HG02852 (cell line): ENCODE results near the gene RAP1GAP.
"Not testable (repeated sequence)": the region's sequence is repeated elsewhere in the genome, so short reads cannot be mapped to it uniquely, and the experiment has no call there.

Experiments
- ATAC-seq: cut with Tn5 transposase; IDR thresholded peaks from one replicate; pipeline ENCODE4 v1.9.1; 2021; ENCODE audit warnings: mild to moderate bottlenecking, moderate library complexity; ENCODE audit not compliant: unreplicated experiment

The RAP1GAP gene

GRCh38 chr1:21680381-21680780 is 11.2 kb upstream of the RAP1GAP start:
- ATAC-seq = no peak

DNA sequence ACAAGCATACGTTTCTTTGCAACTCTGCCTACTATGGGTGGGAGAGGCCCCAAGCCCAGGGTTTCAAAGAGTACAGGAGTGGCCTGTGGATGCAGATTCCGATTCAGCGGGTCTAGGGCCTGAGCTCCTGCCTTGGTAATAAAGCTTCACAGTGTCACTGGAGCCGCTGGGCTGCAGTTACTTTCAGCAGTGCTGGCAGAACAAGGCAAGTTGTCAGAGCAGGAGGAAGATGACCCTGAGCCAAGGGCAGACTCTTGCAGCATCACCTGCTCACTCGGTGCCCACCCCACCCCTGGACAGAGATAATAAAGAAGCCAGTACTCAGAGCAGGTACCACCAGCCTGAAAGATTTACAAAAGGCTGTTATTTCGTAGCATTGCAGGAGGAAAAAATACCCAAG is 8.0 kb upstream of the RAP1GAP start:
- ATAC-seq = no peak

GRCh38 chr1:21674957-21675356 is 5.8 kb upstream of the RAP1GAP start:
- no peak for ATAC-seq

DNA sequence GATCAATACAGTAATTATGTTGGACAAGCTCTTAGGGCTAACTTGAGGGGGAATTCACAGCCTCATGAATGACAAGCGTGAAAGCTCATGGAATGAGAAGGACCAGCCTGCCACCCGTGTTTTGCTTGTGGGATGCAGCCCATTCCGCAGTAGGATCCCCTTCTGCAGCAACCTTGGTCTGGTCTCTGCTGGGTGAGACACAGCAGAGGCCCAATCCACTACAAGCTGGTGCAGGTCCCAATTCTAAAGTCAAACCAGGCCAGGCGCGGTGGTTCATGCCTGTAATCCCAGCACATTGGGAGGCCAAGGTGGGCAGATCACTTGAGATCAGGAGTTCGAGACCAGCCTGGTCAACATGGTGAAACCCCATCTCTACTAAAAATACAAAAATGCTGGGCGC is 4.7 kb upstream of the RAP1GAP start:
- not testable (repeated sequence) for ATAC-seq

- no peak for ATAC-seq
Measured at GRCh38 chr1:21673277-21673780, 4.2 kb upstream of the RAP1GAP start.

DNA sequence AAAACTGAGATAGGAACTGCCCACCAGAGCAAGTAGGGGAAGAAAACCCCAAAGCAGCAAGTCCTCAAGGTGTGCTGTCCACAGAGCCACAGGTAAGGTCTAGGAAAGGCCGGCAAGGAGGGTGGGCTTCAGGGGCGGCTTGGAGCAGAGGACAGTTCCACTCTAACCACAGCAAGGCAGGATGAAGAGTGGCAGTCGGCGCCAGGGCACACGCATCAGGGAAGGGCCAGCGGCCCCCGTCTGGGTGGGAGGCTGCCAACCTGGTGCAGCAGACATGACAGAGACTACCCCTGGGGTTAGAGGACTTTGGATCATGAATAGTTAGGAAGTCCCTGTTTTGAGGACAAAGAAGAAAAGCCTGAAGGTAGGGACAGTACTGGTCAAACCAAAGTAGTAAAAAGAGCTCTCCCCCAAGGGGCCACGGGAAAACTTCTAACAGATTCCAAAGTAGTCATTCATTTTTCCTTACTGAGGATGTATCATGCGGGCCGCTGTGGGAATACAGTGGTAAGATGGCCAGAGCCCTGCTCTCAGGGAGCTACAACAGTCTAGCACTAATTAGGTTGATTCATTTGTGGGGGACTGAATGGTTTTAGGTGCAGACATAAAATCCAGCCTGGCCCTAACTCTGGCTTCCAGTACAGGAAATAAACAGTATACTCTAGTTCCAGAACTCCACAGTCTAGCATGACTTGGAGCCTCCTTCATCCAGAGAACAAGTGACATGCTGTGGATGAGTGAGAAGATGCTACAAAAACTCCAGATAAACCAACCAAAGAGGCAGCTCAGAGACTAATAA is 3.5 kb upstream of the RAP1GAP start:
- ATAC-seq = no peak

GRCh38 chr1:21671915-21672314 is 2.8 kb upstream of the RAP1GAP start:
- no peak for ATAC-seq

- no peak for ATAC-seq
Measured at GRCh38 chr1:21670956-21671902, 2.1 kb upstream of the RAP1GAP start.

DNA sequence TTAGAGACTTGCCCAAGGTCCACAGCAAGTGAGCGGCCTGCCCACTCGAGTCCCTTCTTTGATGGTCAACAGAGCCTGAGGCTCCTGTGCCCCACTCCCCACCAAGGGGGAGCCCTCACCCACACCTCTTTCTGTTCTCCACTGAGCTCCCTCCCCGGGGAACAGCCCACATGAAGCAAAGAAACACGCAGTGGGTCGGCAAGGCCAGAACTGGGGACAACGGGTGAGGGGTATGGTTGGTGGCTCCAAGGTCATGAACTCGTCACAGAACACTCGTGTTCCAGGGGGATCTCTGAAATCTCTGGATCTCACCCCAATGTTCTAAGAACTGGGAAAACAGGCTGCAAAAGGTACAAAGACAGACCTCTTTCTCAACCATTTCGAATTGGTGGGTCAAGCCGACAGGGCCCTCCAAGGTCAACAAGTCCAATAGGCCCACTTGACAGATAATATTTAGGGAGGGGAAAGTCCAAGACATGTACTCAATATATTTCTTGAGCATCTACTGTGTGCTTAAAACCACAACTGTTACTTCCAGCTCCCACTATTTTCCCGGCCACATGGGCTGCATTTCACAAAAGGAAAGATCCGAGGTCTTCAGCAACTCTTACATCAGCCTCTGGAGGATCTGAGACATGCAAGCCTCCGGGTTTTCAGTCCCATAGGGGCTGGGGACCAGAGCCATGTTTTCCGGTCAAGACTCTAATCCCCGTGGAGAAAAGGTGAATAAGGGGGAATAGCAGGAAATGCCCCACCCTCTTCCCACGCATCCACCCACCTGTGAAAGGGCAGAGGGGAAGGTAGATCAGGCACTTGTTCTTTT is 1.1 kb upstream of the RAP1GAP start:
- no peak for ATAC-seq

GRCh38 chr1:21668951-21669257 is 253 bp downstream of the RAP1GAP start:
- no peak for ATAC-seq

DNA sequence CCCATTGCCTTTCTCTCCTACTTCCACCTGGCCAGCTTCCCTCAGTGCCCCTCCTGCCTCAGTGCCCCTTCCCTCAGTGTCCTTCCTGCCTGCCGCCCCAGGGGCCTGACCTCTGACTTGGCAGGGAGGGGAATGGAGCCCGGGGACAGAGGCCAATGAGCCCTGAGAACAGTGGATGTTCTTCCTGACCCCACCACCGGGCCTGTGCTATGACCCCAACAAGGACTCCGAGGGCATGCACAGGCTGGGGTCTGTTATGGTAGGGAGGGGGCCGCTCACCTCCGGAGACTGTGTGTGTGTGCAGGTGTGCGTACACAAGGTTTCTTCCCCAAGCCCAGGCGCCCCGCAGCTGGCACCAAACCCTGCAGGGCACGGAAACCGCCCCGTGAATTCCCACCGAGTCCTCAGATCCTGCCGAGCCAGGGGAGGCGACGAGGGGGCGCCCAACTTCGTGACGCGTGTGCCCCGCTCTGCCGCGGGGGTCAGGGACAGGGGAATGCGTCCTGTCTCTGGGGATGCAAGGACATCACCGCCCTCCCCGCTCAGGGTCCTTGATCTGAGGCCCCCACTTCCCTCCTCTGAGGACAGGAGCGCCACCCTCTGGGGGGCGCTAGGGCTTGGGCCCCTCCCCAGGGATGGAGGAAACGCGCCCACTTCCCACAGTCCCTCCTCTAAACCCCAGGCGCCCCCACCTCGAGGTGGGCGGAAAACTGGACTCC is 766 bp downstream of the RAP1GAP start:
- ATAC-seq = no peak

- no peak for ATAC-seq
Measured at GRCh38 chr1:21667348-21668231, 1.6 kb downstream of the RAP1GAP start.

- no peak for ATAC-seq
Measured at GRCh38 chr1:21666576-21667320, 2.4 kb downstream of the RAP1GAP start.

DNA sequence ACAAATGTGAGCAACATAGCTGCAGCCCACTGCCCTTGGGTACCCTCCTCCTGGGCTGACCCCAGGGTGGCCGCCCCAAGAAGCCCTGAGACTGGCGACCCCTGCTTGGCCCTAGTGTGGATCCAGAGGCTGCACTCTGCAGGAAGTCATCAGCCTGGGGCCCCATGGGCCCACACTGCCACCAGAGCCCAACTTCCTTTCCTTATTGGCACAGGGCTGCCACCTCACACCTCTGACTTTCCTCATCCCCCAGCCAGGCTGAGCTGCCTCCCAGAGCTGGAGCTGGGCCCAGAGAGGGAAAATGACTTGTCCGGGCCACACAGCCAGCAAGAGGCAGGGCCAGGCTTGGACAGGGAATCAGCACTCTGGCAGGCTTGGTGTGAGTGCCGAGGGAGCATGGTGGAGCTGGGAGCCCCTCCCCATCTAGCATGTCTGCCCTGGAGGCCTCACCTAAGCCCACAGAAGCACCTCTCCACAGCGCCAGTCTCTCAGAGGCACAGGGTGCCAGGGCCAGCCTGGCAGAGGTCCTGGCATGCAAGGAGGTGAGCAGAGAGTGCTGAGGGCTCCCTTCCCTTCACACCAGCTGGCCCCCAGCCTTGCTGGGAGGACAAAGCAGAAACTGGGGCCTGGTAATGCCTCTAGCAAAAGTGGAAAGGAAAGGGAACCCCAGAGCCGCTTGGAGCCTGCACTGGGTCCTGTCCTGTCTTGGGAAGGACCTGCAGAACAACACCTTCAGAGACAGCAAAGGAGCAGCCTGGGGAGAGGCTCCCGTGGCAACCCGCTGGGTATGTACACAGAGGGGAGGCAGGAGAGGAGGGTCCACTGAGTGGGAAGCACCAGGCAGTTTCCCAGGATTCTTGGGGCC is 3.2 kb downstream of the RAP1GAP start:
- ATAC-seq = no peak

DNA sequence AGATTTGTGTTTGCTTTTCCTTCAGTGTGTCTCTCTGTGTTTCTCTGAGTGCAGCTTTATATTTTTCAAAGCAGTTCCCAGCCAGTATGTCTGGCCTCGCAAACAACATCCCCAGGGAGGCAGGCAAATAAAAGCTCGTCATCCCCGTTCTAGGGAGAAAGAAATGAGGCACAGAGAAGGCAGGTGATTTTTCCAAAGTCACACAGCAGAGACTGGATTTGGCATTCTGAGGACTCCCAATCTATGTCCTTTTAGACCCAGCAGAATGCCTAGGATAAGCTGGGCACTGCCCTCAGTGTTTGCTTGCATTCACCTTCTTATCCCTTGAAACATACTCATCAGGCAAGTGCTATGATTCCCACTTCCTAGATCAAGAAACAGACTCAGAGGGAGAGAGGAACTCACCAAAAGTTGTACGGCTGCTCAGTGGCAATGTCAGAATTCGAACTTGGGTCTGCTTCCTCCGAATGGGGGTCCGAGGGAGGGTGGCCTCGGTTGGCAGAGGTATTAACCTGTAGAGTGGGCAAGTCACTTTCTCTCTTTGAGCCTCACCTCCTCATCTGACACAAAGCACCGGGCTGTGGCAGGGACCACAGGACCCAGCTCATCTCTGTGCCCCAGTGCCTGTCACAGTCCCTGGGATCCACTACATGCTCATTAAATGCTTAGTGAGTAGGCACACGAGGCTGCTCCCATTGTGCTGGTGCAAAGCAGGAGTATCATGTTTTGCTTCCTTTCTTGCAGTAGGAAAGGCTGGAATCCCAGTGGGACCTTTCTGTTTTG is 4.2 kb downstream of the RAP1GAP start:
- ATAC-seq = no peak

GRCh38 chr1:21663951-21664805 is 5.0 kb downstream of the RAP1GAP start:
- ATAC-seq = no peak
